HepG2 (cell line): ENCODE results near the gene PPCDC. TPM values are rescaled to one million over a fixed set of nuclear protein-coding genes. Genes with fewer than 3 reads are reported as not detected.
A peak's percentile ranks its signal among the peaks of the same experiment; 100 is the strongest.

Experiments
- CC2D1A ChIP-seq: sonication (generic); formaldehyde crosslinking; IDR thresholded peaks from 2 replicates; pipeline ENCODE4 v1.8.1; 2023; ENCODE audit warnings: mild to moderate bottlenecking, missing genetic modification reagents
- EED ChIP-seq: sonication (generic); formaldehyde crosslinking; IDR thresholded peaks from 2 replicates; pipeline ENCODE4 v1.5.0; 2020; ENCODE audit warnings: mild to moderate bottlenecking, missing genetic modification reagents
- EP300 ChIP-seq, 3 experiments: sonication (generic) in 1 of 3; formaldehyde crosslinking in 1 of 3; IDR thresholded peaks; 2 replicates each; pipeline versions ENCODE4 v1.5.1 to v1.6.1; 2011 to 2020; ENCODE audit warnings: low read depth in 2 of 3, low read length in 2 of 3, borderline replicate concordance in 1 of 3, improper control_type of control experiment in 1 of 3, mild to moderate bottlenecking in 1 of 3, missing genetic modification reagents in 1 of 3, moderate library complexity in 1 of 3
- ERF ChIP-seq: IDR thresholded peaks from 2 replicates; pipeline ENCODE4 v1.6.1; 2018; ENCODE audit warnings: missing biosample characterization, missing genetic modification reagents
- FOXO1 ChIP-seq: sonication (generic); formaldehyde crosslinking; IDR thresholded peaks from 2 replicates; pipeline ENCODE4 v1.4.0; 2020; ENCODE audit warnings: missing genetic modification reagents
- IRF2 ChIP-seq: IDR thresholded peaks from 2 replicates; pipeline ENCODE4 v1.6.1; 2018; ENCODE audit warnings: missing genetic modification reagents, missing compliant biosample characterization
- MBNL3 ChIP-seq: fragments of 250-450 bp; sonication (Bioruptor Pico); conservative IDR thresholded peaks from 2 replicates; pipeline ENCODE4 v1.8.0; 2022; ENCODE audit warnings: mild to moderate bottlenecking, inconsistent platforms
- RXRB ChIP-seq: IDR thresholded peaks from 2 replicates; pipeline ENCODE4 v1.6.1; 2016; ENCODE audit warnings: borderline replicate concordance, missing genetic modification reagents, missing compliant biosample characterization
- SATB2 ChIP-seq: sonication (generic); formaldehyde crosslinking; IDR thresholded peaks from 2 replicates; pipeline ENCODE4 v1.5.0; 2020; ENCODE audit warnings: missing genetic modification reagents
- SMAD3 ChIP-seq: sonication (generic); formaldehyde crosslinking; IDR thresholded peaks from 2 replicates; pipeline ENCODE4 v1.4.0; 2020; ENCODE audit warnings: missing genetic modification reagents
- SP1 ChIP-seq, 2 experiments: fragments of 450-650 bp in 1 of 2; sonication (generic) in 1 of 2; formaldehyde crosslinking in 1 of 2; IDR thresholded peaks; 2 replicates each; pipeline versions ENCODE4 v1.4.0 to v1.6.1; 2016 to 2020; ENCODE audit warnings: missing genetic modification reagents in 1 of 2
- TAF15 ChIP-seq: fragments of 200-400 bp; formaldehyde crosslinking; IDR thresholded peaks from one replicate; pipeline ENCODE4 v1.6.1; 2018; ENCODE audit warnings: mild to moderate bottlenecking, low read depth, low read length; ENCODE audit not compliant: poor library complexity, severe bottlenecking
- TFE3 ChIP-seq: IDR thresholded peaks from 2 replicates; pipeline ENCODE4 v1.6.1; 2016
- THAP11 ChIP-seq: IDR thresholded peaks from 2 replicates; pipeline ENCODE4 v1.6.1; 2016; ENCODE audit warnings: missing biosample characterization, missing genetic modification reagents
- UBTF ChIP-seq: sonication (generic); formaldehyde crosslinking; IDR thresholded peaks from 2 replicates; pipeline ENCODE4 v1.4.0; 2020; ENCODE audit warnings: mild to moderate bottlenecking, missing genetic modification reagents
- XRCC5 ChIP-seq: fragments of 200-400 bp; formaldehyde crosslinking; optimal IDR thresholded peaks from 2 replicates; pipeline ENCODE3; 2017; ENCODE audit warnings: mild to moderate bottlenecking, low read length
- ZFY ChIP-seq: sonication (generic); formaldehyde crosslinking; IDR thresholded peaks from 2 replicates; pipeline ENCODE4 v1.4.0; 2020; ENCODE audit warnings: missing genetic modification reagents
- ZNF20 ChIP-seq: sonication (generic); formaldehyde crosslinking; IDR thresholded peaks from 2 replicates; pipeline ENCODE4 v1.4.0; 2020; ENCODE audit warnings: mild to moderate bottlenecking, moderate library complexity, missing genetic modification reagents
- ZNF234 ChIP-seq: sonication (generic); formaldehyde crosslinking; conservative IDR thresholded peaks from 2 replicates; pipeline ENCODE4 v1.5.1; 2020; ENCODE audit warnings: mild to moderate bottlenecking, missing genetic modification reagents
- ZNF350 ChIP-seq: sonication (generic); formaldehyde crosslinking; IDR thresholded peaks from 2 replicates; pipeline ENCODE4 v1.4.0; 2020; ENCODE audit warnings: mild to moderate bottlenecking, low read depth, missing genetic modification reagents, borderline replicate concordance
- ZNF674 ChIP-seq: sonication (generic); formaldehyde crosslinking; IDR thresholded peaks from 2 replicates; pipeline ENCODE4 v1.5.0; 2020; ENCODE audit warnings: low read depth, mild to moderate bottlenecking, missing genetic modification reagents
- ZNF772 ChIP-seq: sonication (generic); formaldehyde crosslinking; IDR thresholded peaks from 2 replicates; pipeline ENCODE4 v1.5.0; 2020; ENCODE audit warnings: mild to moderate bottlenecking, missing genetic modification reagents
- polyA plus RNA-seq, 8 experiments: library from polyadenylated mRNA; depleted of rRNA in 3 of 8; stranded (reverse) in 7 of 8; unstranded in 1 of 8; fragments of >200 nt; fragmentation: Illumina TruSeq in 4 of 8; extraction: Trizol in 4 of 8; gene quantifications; 2 replicates each; pipeline versions ENCODE4 v1.2.1 to v1.2.3, GENCODE V29; 2011 to 2016; ENCODE audit warnings: low read depth in 4 of 8, missing spikeins in 1 of 8, mixed read lengths in 1 of 8; ENCODE audit not compliant: insufficient read depth in 1 of 8
- total RNA-seq, 5 experiments: library from RNA; depleted of rRNA; stranded (reverse); fragments of >200 nt; fragmentation: Illumina TruSeq; extraction: Trizol; gene quantifications; 2 replicates each; pipeline ENCODE4 v1.2.3, GENCODE V29; 2016; ENCODE audit warnings: low read depth in 1 of 5
- TF ChIP-seq, protein P1 (sequence below): sonication (generic); formaldehyde crosslinking; IDR thresholded peaks from 2 replicates; pipeline ENCODE4 v1.5.1; 2020; ENCODE audit warnings: mild to moderate bottlenecking, moderate library complexity, missing genetic modification reagents
- TF ChIP-seq, protein P2 (sequence below): IDR thresholded peaks from 2 replicates; pipeline ENCODE4 v1.6.1; 2012; ENCODE audit warnings: inconsistent platforms

PPCDC gene
- total and polyA plus RNA-seq, 2 of the 13 experiments (the other 11 are each of a cell fraction or from before 2014, with no cell fraction given), result 12.3 to 12.8 TPM

DNA sequence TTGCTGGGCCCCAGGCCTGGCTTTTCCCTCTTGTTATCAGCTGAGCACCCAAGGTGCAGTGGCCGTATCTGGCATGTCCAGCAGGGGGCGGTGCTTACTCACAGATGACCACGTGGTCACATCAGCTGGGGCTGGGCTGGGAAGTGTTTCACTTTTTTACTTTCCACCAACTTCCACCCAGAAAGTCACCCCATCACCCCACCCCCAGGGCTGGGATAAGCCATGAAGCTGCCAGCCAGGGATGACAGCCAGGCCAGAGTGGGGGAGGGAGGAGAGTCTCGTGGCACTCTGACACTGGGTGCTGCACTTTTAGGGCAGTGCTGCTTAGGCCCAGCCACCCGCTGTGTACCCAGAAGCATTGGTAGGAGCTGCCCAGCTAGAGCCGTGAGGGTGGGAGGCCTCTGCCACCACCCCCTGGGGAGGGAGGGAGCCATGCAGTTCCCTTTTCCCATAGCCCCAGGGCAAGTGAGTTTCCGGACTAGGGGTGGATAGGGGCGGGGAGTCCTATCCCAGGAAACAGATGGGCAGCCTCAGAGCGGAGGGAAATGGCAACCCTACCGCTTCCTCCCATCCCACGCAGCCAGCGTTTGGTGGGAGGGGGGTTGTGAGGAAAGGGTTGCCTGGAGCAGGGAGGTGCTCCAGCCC, 6.1 kb downstream of the PPCDC start (continued):
- TF ChIP-seq EP300 (IDR thresholded peaks at IDR 0.05; ENCODE audit: low read depth in 2 of 2, low read length in 2 of 2) (no peak), EP300 (CRISPR knock-in tag; IDR thresholded peaks at IDR 0.05; ENCODE audit: borderline replicate concordance) (0 out of 2 replicates have a peak, but pooled peaks have one; percentile 9), SP1 (IDR thresholded peaks at IDR 0.05) (no peak), SP1 (CRISPR knock-in tag; IDR thresholded peaks at IDR 0.05) (0 out of 2 replicates have a peak, but pooled peaks have one; percentile 13), ZNF772 (CRISPR knock-in tag) (0 out of 2 replicates have a peak, but pooled peaks have one; percentile 55), FOXO1 (CRISPR knock-in tag) (0 out of 2 replicates have a peak, but pooled peaks have one; percentile 28), TFE3 (CRISPR knock-in tag) (0 out of 2 replicates have a peak, but pooled peaks have one; percentile 40), IRF2 (CRISPR knock-in tag) (0 out of 2 replicates have a peak, but pooled peaks have one; percentile 41), TAF15 (no peak), UBTF (peak; percentile 20; the same call in 1 of the 2 replicates), MBNL3 (CRISPR knock-in tag) (no peak), SMAD3 (CRISPR knock-in tag) (0 out of 2 replicates have a peak, but pooled peaks have one; percentile 37), RXRB (peak; percentile 37; the same call in 1 of the 2 replicates), ZFY (peak; percentile 35; the same call in 1 of the 2 replicates), ERF (CRISPR knock-in tag) (peak; percentile 63; the same call in 1 of the 2 replicates), CC2D1A (CRISPR knock-in tag) (no peak), ZNF350 (CRISPR knock-in tag) (peak; percentile 52; the same call in 1 of the 2 replicates), ZNF674 (CRISPR knock-in tag) (no peak), XRCC5 (peak; percentile 77), ZNF20 (CRISPR knock-in tag) (no peak), THAP11 (CRISPR knock-in tag) (peak; percentile 57; the same call in 1 of the 2 replicates), ZNF234 (no peak), SATB2 (CRISPR knock-in tag) (no peak), EED (CRISPR knock-in tag) (0 out of 2 replicates have a peak, but pooled peaks have one; percentile 55)
- TF ChIP-seq, protein P1, sequence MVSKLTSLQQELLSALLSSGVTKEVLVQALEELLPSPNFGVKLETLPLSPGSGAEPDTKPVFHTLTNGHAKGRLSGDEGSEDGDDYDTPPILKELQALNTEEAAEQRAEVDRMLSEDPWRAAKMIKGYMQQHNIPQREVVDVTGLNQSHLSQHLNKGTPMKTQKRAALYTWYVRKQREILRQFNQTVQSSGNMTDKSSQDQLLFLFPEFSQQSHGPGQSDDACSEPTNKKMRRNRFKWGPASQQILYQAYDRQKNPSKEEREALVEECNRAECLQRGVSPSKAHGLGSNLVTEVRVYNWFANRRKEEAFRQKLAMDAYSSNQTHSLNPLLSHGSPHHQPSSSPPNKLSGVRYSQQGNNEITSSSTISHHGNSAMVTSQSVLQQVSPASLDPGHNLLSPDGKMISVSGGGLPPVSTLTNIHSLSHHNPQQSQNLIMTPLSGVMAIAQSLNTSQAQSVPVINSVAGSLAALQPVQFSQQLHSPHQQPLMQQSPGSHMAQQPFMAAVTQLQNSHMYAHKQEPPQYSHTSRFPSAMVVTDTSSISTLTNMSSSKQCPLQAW, result peak; percentile 41; the same call in 1 of the 2 replicates
- TF ChIP-seq, protein P2, sequence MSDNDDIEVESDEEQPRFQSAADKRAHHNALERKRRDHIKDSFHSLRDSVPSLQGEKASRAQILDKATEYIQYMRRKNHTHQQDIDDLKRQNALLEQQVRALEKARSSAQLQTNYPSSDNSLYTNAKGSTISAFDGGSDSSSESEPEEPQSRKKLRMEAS, result peak; percentile 54; the same call in 1 of the 2 replicates
